ENCODE measurements around the gene ILDR1.
A peak's percentile ranks its signal among the peaks of the same experiment; 100 is the strongest.
"Not testable (repeated sequence)": the region's sequence is repeated elsewhere in the genome, so short reads cannot be mapped to it uniquely, and the experiment has no call there.

ILDR1 gene

DNA sequence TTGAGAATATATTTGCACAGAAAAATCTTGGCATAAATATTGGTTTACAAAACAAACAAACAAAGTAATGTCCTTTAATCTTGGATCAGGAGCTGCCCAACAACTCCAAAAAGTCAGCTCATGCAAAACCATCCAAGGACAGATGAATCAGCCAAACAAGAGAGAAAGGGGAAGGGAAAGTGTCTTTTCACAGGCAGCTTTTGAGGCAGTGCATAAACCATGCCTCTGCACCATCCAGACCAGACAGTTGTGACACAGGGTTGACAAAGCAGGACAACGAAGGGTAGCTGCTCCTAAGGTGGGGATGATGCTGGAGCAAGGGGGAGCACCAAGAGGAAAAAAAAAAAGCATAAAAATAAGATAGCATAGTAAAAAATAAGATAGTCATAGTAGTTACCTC lies 41.9 kb upstream of the ILDR1 start:
- in situ Hi-C loops (cut with MboI; ENCODE audit: low sequenced_read_pairs, unreplicated experiment): no loop called here
- TF ChIP-seq, protein P1, sequence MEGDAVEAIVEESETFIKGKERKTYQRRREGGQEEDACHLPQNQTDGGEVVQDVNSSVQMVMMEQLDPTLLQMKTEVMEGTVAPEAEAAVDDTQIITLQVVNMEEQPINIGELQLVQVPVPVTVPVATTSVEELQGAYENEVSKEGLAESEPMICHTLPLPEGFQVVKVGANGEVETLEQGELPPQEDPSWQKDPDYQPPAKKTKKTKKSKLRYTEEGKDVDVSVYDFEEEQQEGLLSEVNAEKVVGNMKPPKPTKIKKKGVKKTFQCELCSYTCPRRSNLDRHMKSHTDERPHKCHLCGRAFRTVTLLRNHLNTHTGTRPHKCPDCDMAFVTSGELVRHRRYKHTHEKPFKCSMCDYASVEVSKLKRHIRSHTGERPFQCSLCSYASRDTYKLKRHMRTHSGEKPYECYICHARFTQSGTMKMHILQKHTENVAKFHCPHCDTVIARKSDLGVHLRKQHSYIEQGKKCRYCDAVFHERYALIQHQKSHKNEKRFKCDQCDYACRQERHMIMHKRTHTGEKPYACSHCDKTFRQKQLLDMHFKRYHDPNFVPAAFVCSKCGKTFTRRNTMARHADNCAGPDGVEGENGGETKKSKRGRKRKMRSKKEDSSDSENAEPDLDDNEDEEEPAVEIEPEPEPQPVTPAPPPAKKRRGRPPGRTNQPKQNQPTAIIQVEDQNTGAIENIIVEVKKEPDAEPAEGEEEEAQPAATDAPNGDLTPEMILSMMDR (IDR thresholded peaks at IDR 0.05; ENCODE audit: borderline replicate concordance, control extremely low read depth, extremely low read depth, insufficient read depth, missing control alignments): no peak
- DNase-seq (ENCODE audit: low spot score): no peak

DNA sequence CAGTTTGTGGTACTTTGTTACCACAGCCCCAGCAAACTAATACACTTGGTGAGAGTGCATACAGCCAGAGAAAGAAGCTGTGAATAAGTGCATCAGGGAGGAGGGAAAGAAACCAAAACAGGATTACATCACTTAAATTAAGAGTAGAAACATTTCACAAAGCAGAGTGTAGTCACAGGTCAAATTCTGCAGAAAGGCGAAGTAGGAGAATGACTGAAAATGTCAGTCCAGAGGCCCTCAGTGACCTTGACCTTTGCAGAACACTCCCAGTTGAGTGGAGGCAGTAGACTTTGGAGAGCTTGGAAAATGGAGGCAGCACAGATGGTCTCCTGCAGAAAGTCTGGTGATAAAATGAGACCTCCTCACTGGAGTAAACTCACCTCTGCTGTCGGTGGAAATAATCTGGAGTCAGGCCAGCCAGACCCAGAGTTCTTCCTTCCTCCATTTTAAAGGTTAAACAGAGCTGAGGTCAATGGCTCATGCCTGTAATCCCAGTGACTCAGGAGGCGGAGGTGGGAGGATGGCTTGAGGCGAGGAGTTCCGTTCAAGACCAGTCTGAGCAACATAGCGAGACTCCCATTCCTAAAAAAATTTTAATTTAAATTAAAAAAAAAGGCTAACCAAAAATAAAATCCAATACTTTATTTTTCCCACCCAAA lies 38.1 kb upstream of the ILDR1 start:
- TF ChIP-seq, protein P1 (IDR thresholded peaks at IDR 0.05; ENCODE audit: borderline replicate concordance, control extremely low read depth, extremely low read depth, insufficient read depth, missing control alignments): no peak

DNA sequence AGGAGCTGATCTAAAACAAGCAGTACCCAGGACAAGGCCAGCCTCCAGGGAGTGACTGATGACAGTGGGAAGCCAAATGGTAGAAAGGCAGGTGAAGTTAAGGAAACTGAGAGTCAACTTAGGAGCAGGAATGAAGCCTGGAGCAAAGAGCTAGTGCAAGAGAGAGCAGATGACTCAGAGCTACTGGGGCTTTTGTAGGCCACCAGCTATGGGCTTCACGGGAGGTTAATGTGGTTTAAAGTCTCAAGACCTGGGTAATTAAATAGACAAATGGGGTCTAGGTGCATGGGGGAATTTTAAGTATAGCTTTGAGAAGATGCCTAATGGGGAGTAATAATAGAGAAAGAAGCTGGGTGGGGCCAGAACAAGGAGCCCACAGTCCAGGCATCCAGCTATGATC lies 36.2 kb upstream of the ILDR1 start:
- in situ Hi-C loops (cut with MboI; ENCODE audit: low sequenced_read_pairs, unreplicated experiment): no loop called here
- TF ChIP-seq, protein P1 (IDR thresholded peaks at IDR 0.05; ENCODE audit: borderline replicate concordance, control extremely low read depth, extremely low read depth, insufficient read depth, missing control alignments): no peak
- DNase-seq (ENCODE audit: low spot score): no peak

More for the DNA sequence above, 38.1 kb upstream of the ILDR1 start:
- no peak for DNase-seq (ENCODE audit: low spot score)
- in situ Hi-C loops (cut with MboI; ENCODE audit: low sequenced_read_pairs, unreplicated experiment): no loop called here

DNA sequence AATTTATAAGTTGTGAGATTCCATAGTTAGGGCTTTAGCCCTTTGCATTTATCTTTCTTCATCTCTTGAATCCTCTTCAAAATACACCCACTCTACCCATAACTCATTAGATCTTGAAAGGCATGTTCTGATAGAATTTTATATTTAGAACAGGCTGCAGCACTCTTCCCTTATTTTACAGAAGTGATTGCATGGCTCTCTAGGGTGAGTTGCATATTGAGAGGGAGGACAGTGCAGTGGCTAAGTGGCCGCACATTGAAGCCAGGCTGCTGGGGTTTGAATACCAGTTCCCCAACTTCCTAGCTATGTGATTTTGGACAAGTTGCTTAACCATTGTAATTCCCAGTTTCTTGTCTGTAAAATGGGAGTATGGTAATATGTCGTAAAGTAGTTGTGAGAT lies 35.6 kb upstream of the ILDR1 start:
- DNase-seq (ENCODE audit: low spot score): no peak
- TF ChIP-seq, protein P1 (IDR thresholded peaks at IDR 0.05; ENCODE audit: borderline replicate concordance, control extremely low read depth, extremely low read depth, insufficient read depth, missing control alignments): no peak
- in situ Hi-C loops (cut with MboI; ENCODE audit: low sequenced_read_pairs, unreplicated experiment): no loop called here

DNA sequence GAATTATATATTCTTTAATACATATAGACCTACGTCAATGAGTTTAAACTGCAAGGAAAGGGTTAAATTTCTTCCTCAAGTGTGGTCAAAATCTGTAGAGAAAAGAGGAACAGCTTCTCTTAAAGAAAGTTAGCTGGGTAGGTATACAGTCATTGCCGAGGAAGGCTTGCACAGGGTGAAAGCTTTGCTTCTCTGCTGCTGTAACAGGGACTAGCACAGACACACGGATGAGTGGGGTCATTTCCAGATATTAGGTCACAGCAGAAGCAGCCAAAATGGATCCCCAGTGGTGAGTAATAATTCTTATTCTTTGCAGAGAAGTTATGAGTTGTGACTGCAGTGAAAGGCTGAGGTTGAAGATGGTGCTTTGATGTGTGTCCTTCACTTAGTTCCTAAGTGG lies 33.2 kb upstream of the ILDR1 start, which contains the start of gene CD86:
TSS of gene CD86 (plus strand) at position 148 of the 400 bp plus-strand sequence. CDS start at position 276, 128 bp downstream.
- in situ Hi-C loops (cut with MboI; ENCODE audit: low sequenced_read_pairs, unreplicated experiment): no loop called here
- TF ChIP-seq, protein P1 (IDR thresholded peaks at IDR 0.05; ENCODE audit: borderline replicate concordance, control extremely low read depth, extremely low read depth, insufficient read depth, missing control alignments): no peak
- peak; percentile 59 for DNase-seq (ENCODE audit: low spot score)

DNA sequence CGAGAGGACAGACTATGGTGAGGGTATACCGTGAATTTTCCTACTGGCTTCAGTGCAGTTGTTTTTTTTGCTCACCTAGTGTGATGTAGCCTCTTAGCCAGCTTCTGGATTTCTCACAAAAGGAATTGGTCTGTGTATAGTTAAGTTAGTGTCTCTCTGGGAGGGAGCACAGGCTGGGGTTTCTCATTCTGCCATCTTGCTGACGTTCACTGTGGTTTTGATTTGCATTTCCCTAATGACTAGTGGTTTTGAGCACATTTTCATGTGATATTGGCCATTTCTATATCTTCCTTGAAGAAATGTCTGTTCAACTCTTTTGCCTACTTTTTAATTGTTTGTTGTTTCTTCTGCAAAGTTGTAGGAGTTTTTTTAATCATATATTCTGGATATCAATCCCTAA lies 30.9 kb upstream of the ILDR1 start:
- TF ChIP-seq, protein P1 (IDR thresholded peaks at IDR 0.05; ENCODE audit: borderline replicate concordance, control extremely low read depth, extremely low read depth, insufficient read depth, missing control alignments): no peak
- in situ Hi-C loops (cut with MboI; ENCODE audit: low sequenced_read_pairs, unreplicated experiment): no loop called here
- DNase-seq (ENCODE audit: low spot score): peak; percentile 44

DNA sequence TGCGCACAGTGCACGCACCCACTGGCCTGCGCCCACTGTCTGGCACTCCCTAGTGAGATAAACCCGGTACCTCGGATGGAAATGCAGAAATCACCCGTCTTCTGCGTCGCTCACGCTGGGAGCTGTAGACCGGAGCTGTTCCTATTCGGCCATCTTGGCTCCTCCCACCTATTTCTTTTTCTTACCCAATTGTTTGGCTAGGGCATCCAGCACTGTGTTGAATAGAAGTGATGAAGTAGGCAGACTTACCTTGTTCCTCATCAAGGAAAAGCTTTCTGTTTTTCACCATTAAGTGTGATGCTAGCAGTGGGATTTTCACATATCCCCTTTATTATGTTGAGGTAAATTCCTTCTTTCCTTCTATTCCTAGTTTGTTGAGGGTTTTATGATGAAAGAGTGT lies 25.7 kb upstream of the ILDR1 start:
- DNase-seq (ENCODE audit: low spot score); in situ Hi-C loops (cut with MboI; ENCODE audit: low sequenced_read_pairs, unreplicated experiment): not testable (repeated sequence)

DNA sequence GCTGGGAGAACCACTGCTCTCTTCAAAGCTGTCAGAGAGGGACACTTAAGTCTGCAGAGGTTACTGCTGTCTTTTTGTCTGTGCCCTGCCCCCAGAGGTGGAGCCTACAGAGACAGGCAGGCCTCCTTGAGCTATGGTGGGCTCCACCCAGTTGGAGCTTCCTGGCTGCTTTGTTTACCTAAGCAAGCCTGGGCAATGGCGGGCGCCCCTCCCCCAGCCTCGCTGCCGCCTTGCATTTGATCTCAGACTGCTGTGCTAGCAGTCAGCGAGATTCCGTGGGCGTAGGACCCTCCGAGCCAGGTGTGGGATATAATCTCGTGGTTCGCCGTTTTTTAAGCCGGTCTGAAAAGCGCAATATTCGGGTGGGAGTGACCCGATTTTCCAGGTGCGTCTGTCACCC lies 25.2 kb upstream of the ILDR1 start:
- DNase-seq (ENCODE audit: low spot score); in situ Hi-C loops (cut with MboI; ENCODE audit: low sequenced_read_pairs, unreplicated experiment): not testable (repeated sequence)

All from GM13976 (cell line).